ENCODE measurements around the gene ASTN2. TPM values are rescaled to one million over a fixed set of nuclear protein-coding genes. Genes with fewer than 3 reads are reported as not detected.

ASTN2 gene, protein sequence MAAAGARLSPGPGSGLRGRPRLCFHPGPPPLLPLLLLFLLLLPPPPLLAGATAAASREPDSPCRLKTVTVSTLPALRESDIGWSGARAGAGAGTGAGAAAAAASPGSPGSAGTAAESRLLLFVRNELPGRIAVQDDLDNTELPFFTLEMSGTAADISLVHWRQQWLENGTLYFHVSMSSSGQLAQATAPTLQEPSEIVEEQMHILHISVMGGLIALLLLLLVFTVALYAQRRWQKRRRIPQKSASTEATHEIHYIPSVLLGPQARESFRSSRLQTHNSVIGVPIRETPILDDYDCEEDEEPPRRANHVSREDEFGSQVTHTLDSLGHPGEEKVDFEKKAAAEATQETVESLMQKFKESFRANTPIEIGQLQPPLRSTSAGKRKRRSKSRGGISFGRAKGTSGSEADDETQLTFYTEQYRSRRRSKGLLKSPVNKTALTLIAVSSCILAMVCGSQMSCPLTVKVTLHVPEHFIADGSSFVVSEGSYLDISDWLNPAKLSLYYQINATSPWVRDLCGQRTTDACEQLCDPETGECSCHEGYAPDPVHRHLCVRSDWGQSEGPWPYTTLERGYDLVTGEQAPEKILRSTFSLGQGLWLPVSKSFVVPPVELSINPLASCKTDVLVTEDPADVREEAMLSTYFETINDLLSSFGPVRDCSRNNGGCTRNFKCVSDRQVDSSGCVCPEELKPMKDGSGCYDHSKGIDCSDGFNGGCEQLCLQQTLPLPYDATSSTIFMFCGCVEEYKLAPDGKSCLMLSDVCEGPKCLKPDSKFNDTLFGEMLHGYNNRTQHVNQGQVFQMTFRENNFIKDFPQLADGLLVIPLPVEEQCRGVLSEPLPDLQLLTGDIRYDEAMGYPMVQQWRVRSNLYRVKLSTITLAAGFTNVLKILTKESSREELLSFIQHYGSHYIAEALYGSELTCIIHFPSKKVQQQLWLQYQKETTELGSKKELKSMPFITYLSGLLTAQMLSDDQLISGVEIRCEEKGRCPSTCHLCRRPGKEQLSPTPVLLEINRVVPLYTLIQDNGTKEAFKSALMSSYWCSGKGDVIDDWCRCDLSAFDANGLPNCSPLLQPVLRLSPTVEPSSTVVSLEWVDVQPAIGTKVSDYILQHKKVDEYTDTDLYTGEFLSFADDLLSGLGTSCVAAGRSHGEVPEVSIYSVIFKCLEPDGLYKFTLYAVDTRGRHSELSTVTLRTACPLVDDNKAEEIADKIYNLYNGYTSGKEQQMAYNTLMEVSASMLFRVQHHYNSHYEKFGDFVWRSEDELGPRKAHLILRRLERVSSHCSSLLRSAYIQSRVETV (N-terminal part only)
- 27.1 and 29.0 TPM in 2 replicates for total RNA-seq
- long read RNA-seq, partial matches to known transcripts: 42 of 71 reads
- long read RNA-seq, other reads (novel, unspliced or antisense): 27 of 71 reads

DNA sequence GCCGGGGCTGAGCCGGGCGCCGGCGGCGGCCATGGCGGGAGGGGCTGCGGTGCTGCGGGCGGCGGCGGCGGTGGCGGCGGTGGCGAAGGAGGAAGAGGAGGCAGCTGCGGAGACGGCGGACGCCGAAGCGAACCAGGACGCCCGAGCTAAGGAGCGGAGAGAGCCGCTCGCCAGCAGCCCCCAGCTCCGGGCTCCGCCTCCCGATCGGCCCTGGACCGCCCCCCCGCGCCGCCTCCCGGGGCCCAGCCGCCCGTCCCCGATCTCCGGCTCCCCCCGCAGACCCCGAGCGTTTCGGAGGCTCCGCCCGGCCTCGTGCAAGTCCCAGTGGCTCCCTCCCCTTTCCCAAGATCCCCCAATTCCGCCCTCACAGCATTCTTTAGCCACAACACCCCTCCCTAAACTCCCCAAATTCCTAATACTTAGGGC is at the start of gene ASTN2:
Gene ASTN2 (minus strand): TSS at position 152 of the 426 bp plus-strand sequence. CDS start 119 bp downstream, at position 33.
- TF ChIP-seq, protein P1, sequence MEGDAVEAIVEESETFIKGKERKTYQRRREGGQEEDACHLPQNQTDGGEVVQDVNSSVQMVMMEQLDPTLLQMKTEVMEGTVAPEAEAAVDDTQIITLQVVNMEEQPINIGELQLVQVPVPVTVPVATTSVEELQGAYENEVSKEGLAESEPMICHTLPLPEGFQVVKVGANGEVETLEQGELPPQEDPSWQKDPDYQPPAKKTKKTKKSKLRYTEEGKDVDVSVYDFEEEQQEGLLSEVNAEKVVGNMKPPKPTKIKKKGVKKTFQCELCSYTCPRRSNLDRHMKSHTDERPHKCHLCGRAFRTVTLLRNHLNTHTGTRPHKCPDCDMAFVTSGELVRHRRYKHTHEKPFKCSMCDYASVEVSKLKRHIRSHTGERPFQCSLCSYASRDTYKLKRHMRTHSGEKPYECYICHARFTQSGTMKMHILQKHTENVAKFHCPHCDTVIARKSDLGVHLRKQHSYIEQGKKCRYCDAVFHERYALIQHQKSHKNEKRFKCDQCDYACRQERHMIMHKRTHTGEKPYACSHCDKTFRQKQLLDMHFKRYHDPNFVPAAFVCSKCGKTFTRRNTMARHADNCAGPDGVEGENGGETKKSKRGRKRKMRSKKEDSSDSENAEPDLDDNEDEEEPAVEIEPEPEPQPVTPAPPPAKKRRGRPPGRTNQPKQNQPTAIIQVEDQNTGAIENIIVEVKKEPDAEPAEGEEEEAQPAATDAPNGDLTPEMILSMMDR (IDR thresholded peaks at IDR 0.05; ENCODE audit: unreplicated experiment): no peak
- Mint-ChIP-seq H3K27me3 (peaks cover 10% of the 10 kb centered on the region), H3K36me3 (ENCODE audit: insufficient read depth) (no peaks in the 10 kb centered on the region), H3K9me3 (ENCODE audit: low read depth) (no peaks in the 10 kb centered on the region), H3K4me1 (ENCODE audit: low read depth) (peaks cover 11% of the 10 kb centered on the region), H3K27ac (no peak within 1 kb of the TSS), H3K4me3 (ENCODE audit: low read depth) (peak within 1 kb of the TSS; percentile 80)
- DNase-seq (ENCODE audit: low spot score, unreplicated experiment): peak; percentile 31

DNA sequence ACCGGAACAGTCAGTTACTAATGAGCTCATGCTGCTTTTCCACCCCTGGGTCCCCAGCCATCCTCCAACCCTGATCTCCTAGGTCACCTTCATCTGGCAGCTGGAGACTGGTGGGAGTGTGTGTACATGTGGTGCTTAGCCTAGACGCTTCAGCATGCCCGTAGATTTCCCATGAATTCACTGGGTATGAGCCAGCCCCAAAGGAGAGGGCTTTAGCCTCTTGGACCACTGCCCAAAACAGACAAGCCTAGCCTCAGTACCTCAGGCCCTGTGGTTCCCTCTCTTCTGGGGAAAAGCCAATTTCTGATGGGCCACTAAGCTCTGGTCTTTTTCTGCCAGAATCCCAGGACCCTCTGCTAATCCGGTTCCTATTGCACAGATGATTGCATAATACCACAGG is 48.0 kb upstream of the ASTN2 start:
- H3K36me3 Mint-ChIP-seq (ENCODE audit: insufficient read depth): no peaks in the 10 kb centered on the region
- TF ChIP-seq, protein P1 (IDR thresholded peaks at IDR 0.05; ENCODE audit: unreplicated experiment): no peak
- no peaks in the 10 kb centered on the region for H3K9me3 Mint-ChIP-seq (ENCODE audit: low read depth)
- H3K27me3 Mint-ChIP-seq: peaks cover 33% of the 10 kb centered on the region
- no peak for DNase-seq (ENCODE audit: low spot score, unreplicated experiment)
- no peaks in the 10 kb centered on the region for H3K4me1 Mint-ChIP-seq (ENCODE audit: low read depth)
- no peak overlapping the region for H3K4me3 Mint-ChIP-seq (ENCODE audit: low read depth)
- H3K27ac Mint-ChIP-seq: no peak overlapping the region

DNA sequence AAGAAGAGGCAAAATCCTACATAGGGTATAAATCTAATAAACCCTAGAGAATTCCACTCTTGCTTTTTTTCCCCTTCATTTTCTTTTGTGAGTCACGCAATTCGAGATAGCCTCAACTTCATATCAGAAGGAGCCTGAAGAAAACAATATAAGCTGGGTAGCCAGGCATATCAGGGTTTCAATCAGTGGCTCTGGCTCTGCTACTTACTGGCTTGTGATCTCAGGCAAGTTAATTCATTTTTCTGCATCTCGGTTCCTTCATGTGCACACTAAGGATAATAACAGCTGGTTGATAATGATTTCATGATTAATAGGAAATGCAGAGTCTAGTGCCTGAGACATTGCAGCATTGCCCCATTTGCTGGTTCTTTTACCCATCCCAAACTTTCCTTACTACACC is 46.5 kb upstream of the ASTN2 start:
- Mint-ChIP-seq H3K27me3 (peaks cover 30% of the 10 kb centered on the region), H3K9me3 (ENCODE audit: low read depth) (no peaks in the 10 kb centered on the region), H3K4me1 (ENCODE audit: low read depth) (no peaks in the 10 kb centered on the region), H3K4me3 (ENCODE audit: low read depth) (no peak overlapping the region), H3K27ac (no peak overlapping the region), H3K36me3 (ENCODE audit: insufficient read depth) (no peaks in the 10 kb centered on the region)
- DNase-seq (ENCODE audit: low spot score, unreplicated experiment): no peak
- TF ChIP-seq, protein P1 (IDR thresholded peaks at IDR 0.05; ENCODE audit: unreplicated experiment): no peak

DNA sequence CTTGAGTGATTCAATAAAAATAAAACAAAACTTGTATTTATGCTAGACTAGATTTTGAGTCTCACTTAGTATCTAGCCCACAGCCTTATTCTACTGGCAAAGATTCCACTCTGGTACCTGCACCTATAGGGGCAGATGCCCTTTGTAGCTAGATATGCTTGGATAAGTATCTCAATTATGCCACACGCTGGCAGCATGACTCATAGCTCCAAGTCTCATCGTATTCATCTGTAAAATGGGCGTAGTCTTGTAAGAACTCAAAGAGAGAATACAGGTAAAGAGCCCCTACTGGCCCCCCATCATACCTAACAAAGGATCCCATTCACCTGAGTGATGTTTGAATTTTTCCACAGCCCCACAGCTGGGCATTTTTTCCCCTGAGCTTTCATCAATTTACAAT is 45.9 kb upstream of the ASTN2 start:
- no peak overlapping the region for H3K27ac Mint-ChIP-seq
- no peaks in the 10 kb centered on the region for H3K9me3 Mint-ChIP-seq (ENCODE audit: low read depth)

More for the DNA sequence above, 45.9 kb upstream of the ASTN2 start:
- Mint-ChIP-seq H3K27me3 (peaks cover 27% of the 10 kb centered on the region), H3K36me3 (ENCODE audit: insufficient read depth) (no peaks in the 10 kb centered on the region), H3K4me1 (ENCODE audit: low read depth) (no peaks in the 10 kb centered on the region), H3K4me3 (ENCODE audit: low read depth) (no peak overlapping the region)
- no peak for DNase-seq (ENCODE audit: low spot score, unreplicated experiment)
- TF ChIP-seq, protein P1 (IDR thresholded peaks at IDR 0.05; ENCODE audit: unreplicated experiment): no peak

Measured in progenitor cell of endocrine pancreas (in vitro differentiated cells).